Measurements from ENCODE around the gene CCDC141.

- TF ChIP-seq EP300 (IDR thresholded peaks at IDR 0.05) (no peak), POLR2A (IDR thresholded peaks at IDR 0.05) (no peak)
Observed at GRCh38 chr2:178917555-178917954, 132.4 kb downstream of the CCDC141 start.
